GM12878 (cell line): ENCODE data around the gene CIRBP. TPM values are rescaled to one million over a fixed set of nuclear protein-coding genes. Genes with fewer than 3 reads are reported as not detected.

Experiments
- BHLHE40 ChIP-seq, 2 experiments: fragments of 450-650 bp in 1 of 2; IDR thresholded peaks; 2 replicates each; pipeline ENCODE4 v1.6.1; 2011 to 2017; ENCODE audit warnings: low read depth in 2 of 2, borderline replicate concordance in 1 of 2, improper control_type of control experiment in 1 of 2, low read length in 1 of 2, mild to moderate bottlenecking in 1 of 2
- CEBPB ChIP-seq, 2 experiments: fragments of 150-350 bp in 1 of 2; IDR thresholded peaks; 2 replicates each; pipeline ENCODE4 v1.6.1; 2012 to 2014; ENCODE audit warnings: low read depth in 2 of 2, low read length in 2 of 2, borderline replicate concordance in 1 of 2, inconsistent platforms in 1 of 2
- CREM ChIP-seq: IDR thresholded peaks from 2 replicates; pipeline ENCODE4 v1.6.1; 2014; ENCODE audit warnings: antibody characterized with exemption, low read depth
- EP300 ChIP-seq, 2 experiments: fragments of 150-350 bp in 1 of 2; IDR thresholded peaks; 2 replicates each; pipeline ENCODE4 v1.6.1; 2011 to 2012; ENCODE audit warnings: low read depth in 2 of 2, low read length in 2 of 2, borderline replicate concordance in 1 of 2, improper control_type of control experiment in 1 of 2, inconsistent platforms in 1 of 2; ENCODE audit not compliant: control insufficient read depth in 1 of 2
- EZH2 ChIP-seq: IDR thresholded peaks from 2 replicates; pipeline ENCODE4 v1.6.1; 2012; ENCODE audit warnings: low read depth, mild to moderate bottlenecking, control low read depth, inconsistent platforms, low read length, borderline replicate concordance; ENCODE audit not compliant: control insufficient read depth
- HDAC2 ChIP-seq: fragments of 200-600 bp; sonication (generic); IDR thresholded peaks from 2 replicates; pipeline ENCODE4 v1.6.1; 2017
- IKZF1 ChIP-seq: fragments of 450-650 bp; conservative IDR thresholded peaks from 2 replicates; pipeline ENCODE4 v1.6.1; 2017; ENCODE audit warnings: antibody characterized with exemption, mild to moderate bottlenecking
- KDM1A ChIP-seq: fragments of 200-600 bp; sonication (generic); IDR thresholded peaks from 2 replicates; pipeline ENCODE4 v1.6.1; 2016; ENCODE audit warnings: borderline replicate concordance
- MEF2B ChIP-seq: fragments of 450-650 bp; IDR thresholded peaks from 2 replicates; pipeline ENCODE4 v1.6.1; 2018; ENCODE audit warnings: mild to moderate bottlenecking, moderate library complexity; ENCODE audit not compliant: partially characterized antibody, poor library complexity, severe bottlenecking
- MXI1 ChIP-seq: fragments of 150-350 bp; IDR thresholded peaks from 2 replicates; pipeline ENCODE4 v1.6.1; 2011; ENCODE audit warnings: low read depth, mild to moderate bottlenecking, inconsistent platforms, low read length, improper control_type of control experiment
- NBN ChIP-seq: fragments of 450-650 bp; IDR thresholded peaks from 2 replicates; pipeline ENCODE4 v1.6.1; 2016
- NR2C1 ChIP-seq: fragments of 450-650 bp; IDR thresholded peaks from 2 replicates; pipeline ENCODE4 v1.6.1; 2017; ENCODE audit warnings: antibody characterized with exemption, mild to moderate bottlenecking, moderate library complexity
- PAX8 ChIP-seq: fragments of 450-650 bp; IDR thresholded peaks from 2 replicates; pipeline ENCODE4 v1.6.1; 2017; ENCODE audit warnings: mild to moderate bottlenecking, moderate library complexity
- POLR2A ChIP-seq: IDR thresholded peaks from 2 replicates; pipeline ENCODE4 v1.6.1; 2011; ENCODE audit warnings: low read depth, mild to moderate bottlenecking, low read length
- POLR2AphosphoS2 ChIP-seq: IDR thresholded peaks from 2 replicates; pipeline ENCODE4 v1.6.1; 2011; ENCODE audit warnings: low read depth, mild to moderate bottlenecking, low read length, improper control_type of control experiment, moderate library complexity
- RAD51 ChIP-seq: fragments of 450-650 bp; IDR thresholded peaks from 2 replicates; pipeline ENCODE4 v1.6.1; 2016; ENCODE audit warnings: moderate library complexity, mild to moderate bottlenecking, inconsistent platforms
- RB1 ChIP-seq: fragments of 450-650 bp; formaldehyde crosslinking; IDR thresholded peaks from 2 replicates; pipeline ENCODE4 v1.6.1; 2017; ENCODE audit warnings: mild to moderate bottlenecking, borderline replicate concordance
- RUNX3 ChIP-seq: IDR thresholded peaks from 2 replicates; pipeline ENCODE4 v1.6.1; 2012; ENCODE audit warnings: low read length, inconsistent platforms
- SMAD1 ChIP-seq: fragments of 450-650 bp; IDR thresholded peaks from 2 replicates; pipeline ENCODE4 v1.6.1; 2018; ENCODE audit warnings: mild to moderate bottlenecking, low read depth; ENCODE audit not compliant: partially characterized antibody
- SP1 ChIP-seq: IDR thresholded peaks from one replicate; pipeline ENCODE4 v1.6.1; 2011; ENCODE audit warnings: low read depth, low read length
- SRF ChIP-seq, 2 experiments: IDR thresholded peaks; 2 replicates each; pipeline ENCODE4 v1.6.1; 2011; ENCODE audit warnings: low read depth in 2 of 2, low read length in 2 of 2, mild to moderate bottlenecking in 1 of 2, moderate library complexity in 1 of 2
- YY1 ChIP-seq: IDR thresholded peaks from 2 replicates; pipeline ENCODE4 v1.6.1; 2011; ENCODE audit warnings: low read depth, mild to moderate bottlenecking, low read length
- ZNF274 ChIP-seq: IDR thresholded peaks from one replicate; pipeline ENCODE4 v1.8.0; 2011; ENCODE audit not compliant: insufficient read length, insufficient read depth
- polyA plus RNA-seq, 11 experiments: library from polyadenylated mRNA; depleted of rRNA in 4 of 11; unstranded in 6 of 11; stranded (reverse) in 5 of 11; fragments of >200 nt; fragmentation: Nextera tagmentation in 4 of 11; fragmentation: Illumina TruSeq in 1 of 11; extraction: Ambion mirVana in 4 of 11; extraction: Trizol in 1 of 11; gene quantifications; 1 replicate in 1 of 11; 2 replicates in 10 of 11; pipeline versions ENCODE4 v1.2.1 to v1.2.3, GENCODE V29; 2011 to 2016; ENCODE audit warnings: inconsistent platforms in 2 of 11, missing spikeins in 2 of 11, low read depth in 1 of 11
- total RNA-seq, 4 experiments: library from RNA; depleted of rRNA in 3 of 4; stranded (reverse); fragments of >200 nt in 3 of 4; fragmentation: Illumina TruSeq in 1 of 4; extraction: Trizol in 1 of 4; gene quantifications; 2 replicates each; pipeline versions ENCODE4 v1.2.1 to v1.2.3, GENCODE V29; 2013 to 2021
- TF ChIP-seq, protein P1 (sequence below): fragments of 450-650 bp; IDR thresholded peaks from 2 replicates; pipeline ENCODE4 v1.6.1; 2017; ENCODE audit warnings: borderline replicate concordance
- TF ChIP-seq, protein P2 (sequence below): fragments of 450-650 bp; IDR thresholded peaks from 2 replicates; pipeline ENCODE4 v1.6.1; 2014; ENCODE audit warnings: mild to moderate bottlenecking
- TF ChIP-seq, protein P3 (sequence below): IDR thresholded peaks from 2 replicates; pipeline ENCODE4 v1.6.1; 2011; ENCODE audit warnings: borderline replicate concordance, low read depth, mild to moderate bottlenecking, moderate library complexity, mixed read lengths, low read length; ENCODE audit not compliant: insufficient read depth; ENCODE audit errors: extremely low read length
- TF ChIP-seq, protein P4 (sequence below): IDR thresholded peaks from 2 replicates; pipeline ENCODE4 v1.6.1; 2012; ENCODE audit warnings: low read depth, low read length, improper control_type of control experiment

The CIRBP gene
- total and polyA plus RNA-seq, 10 of the 15 experiments (the other 5 are each of a cell fraction or from before 2014, with no cell fraction given) = 27.6 to 335 (median 229) TPM

DNA sequence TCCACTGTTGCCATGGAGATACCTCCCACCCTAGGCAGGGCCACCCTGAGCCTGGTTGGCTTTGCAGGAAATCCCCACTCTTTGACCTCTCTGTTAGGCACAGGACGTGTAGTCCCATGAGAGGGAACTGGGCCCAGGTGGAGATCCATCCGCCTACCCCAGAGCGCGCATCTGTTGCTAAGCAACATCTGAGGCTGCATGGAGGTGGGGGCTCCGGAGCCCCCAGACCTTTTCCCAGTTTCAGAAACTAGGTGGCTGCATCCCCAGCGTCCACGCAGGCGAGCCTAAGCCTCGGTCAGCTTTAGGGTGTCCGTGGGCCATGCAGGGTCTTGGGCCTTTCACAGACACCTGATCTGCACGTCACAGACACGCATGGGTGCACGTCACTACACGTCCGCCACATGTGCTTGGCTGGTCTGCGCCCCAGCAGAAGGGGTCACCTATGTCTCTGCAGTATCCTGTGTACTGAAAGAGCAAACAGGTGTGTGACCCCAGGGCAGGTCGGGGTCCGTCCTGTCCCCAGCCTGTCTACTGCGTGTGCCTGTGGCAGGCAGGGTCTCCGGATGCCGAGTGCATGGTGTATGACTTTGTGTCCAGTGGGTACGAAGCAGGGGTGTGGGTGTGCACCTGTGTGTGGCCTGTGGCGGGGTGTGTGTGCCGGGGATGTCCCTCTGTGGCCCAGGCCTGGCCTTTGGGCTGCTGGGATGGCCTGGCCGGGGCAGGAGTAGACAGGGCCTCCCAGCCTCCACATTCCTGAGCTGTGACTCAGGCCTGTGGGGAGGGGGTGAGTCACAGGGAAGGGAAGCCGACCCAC lies 4.1 kb upstream of the CIRBP start (continued):
- TF ChIP-seq, protein P1, sequence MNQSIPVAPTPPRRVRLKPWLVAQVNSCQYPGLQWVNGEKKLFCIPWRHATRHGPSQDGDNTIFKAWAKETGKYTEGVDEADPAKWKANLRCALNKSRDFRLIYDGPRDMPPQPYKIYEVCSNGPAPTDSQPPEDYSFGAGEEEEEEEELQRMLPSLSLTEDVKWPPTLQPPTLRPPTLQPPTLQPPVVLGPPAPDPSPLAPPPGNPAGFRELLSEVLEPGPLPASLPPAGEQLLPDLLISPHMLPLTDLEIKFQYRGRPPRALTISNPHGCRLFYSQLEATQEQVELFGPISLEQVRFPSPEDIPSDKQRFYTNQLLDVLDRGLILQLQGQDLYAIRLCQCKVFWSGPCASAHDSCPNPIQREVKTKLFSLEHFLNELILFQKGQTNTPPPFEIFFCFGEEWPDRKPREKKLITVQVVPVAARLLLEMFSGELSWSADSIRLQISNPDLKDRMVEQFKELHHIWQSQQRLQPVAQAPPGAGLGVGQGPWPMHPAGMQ = no peak
- no peak for TF ChIP-seq EZH2
- TF ChIP-seq PAX8 = no peak
- TF ChIP-seq IKZF1 = 0 out of 2 replicates have a peak, but pooled peaks have one; percentile 38
- TF ChIP-seq YY1 = peak; percentile 13; the same call in 1 of the 2 replicates
- no peak for TF ChIP-seq SRF (IDR thresholded peaks at IDR 0.05; ENCODE audit: low read depth in 2 of 2, low read length in 2 of 2)
- 0 out of 2 replicates have a peak, but pooled peaks have one; percentile 14 for TF ChIP-seq POLR2A
- TF ChIP-seq CREM = peak; percentile 91
- TF ChIP-seq NBN = peak; percentile 48; the same call in 1 of the 2 replicates
- TF ChIP-seq KDM1A = no peak
- no peak for TF ChIP-seq RUNX3
- no peak for TF ChIP-seq SMAD1
- TF ChIP-seq EP300 (IDR thresholded peaks at IDR 0.05; ENCODE audit: borderline replicate concordance in 1 of 2, control insufficient read depth in 1 of 2, low read depth in 2 of 2, low read length in 2 of 2) = peak in 1 of 2 experiments; percentile 49; a peak in 1 of 4 replicates
- TF ChIP-seq RB1 = no peak; the same call in 1 of the 2 replicates
- TF ChIP-seq HDAC2 = 0 out of 2 replicates have a peak, but pooled peaks have one; percentile 48
- peak; percentile 53 to 79; a peak in 3 of 4 replicates for TF ChIP-seq BHLHE40 (IDR thresholded peaks at IDR 0.05; ENCODE audit: borderline replicate concordance in 1 of 2, low read depth in 2 of 2, low read length in 1 of 2)
- no peak for TF ChIP-seq POLR2AphosphoS2
- peak; percentile 85 for TF ChIP-seq MEF2B
- TF ChIP-seq, protein P2, sequence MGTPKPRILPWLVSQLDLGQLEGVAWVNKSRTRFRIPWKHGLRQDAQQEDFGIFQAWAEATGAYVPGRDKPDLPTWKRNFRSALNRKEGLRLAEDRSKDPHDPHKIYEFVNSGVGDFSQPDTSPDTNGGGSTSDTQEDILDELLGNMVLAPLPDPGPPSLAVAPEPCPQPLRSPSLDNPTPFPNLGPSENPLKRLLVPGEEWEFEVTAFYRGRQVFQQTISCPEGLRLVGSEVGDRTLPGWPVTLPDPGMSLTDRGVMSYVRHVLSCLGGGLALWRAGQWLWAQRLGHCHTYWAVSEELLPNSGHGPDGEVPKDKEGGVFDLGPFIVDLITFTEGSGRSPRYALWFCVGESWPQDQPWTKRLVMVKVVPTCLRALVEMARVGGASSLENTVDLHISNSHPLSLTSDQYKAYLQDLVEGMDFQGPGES = 0 out of 2 replicates have a peak, but pooled peaks have one; percentile 21
- TF ChIP-seq CEBPB (IDR thresholded peaks at IDR 0.05; ENCODE audit: borderline replicate concordance in 1 of 2, low read depth in 2 of 2, low read length in 2 of 2) = no peak
- no peak for TF ChIP-seq SP1
- TF ChIP-seq, protein P3, sequence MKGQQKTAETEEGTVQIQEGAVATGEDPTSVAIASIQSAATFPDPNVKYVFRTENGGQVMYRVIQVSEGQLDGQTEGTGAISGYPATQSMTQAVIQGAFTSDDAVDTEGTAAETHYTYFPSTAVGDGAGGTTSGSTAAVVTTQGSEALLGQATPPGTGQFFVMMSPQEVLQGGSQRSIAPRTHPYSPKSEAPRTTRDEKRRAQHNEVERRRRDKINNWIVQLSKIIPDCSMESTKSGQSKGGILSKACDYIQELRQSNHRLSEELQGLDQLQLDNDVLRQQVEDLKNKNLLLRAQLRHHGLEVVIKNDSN = no peak
- TF ChIP-seq, protein P4, sequence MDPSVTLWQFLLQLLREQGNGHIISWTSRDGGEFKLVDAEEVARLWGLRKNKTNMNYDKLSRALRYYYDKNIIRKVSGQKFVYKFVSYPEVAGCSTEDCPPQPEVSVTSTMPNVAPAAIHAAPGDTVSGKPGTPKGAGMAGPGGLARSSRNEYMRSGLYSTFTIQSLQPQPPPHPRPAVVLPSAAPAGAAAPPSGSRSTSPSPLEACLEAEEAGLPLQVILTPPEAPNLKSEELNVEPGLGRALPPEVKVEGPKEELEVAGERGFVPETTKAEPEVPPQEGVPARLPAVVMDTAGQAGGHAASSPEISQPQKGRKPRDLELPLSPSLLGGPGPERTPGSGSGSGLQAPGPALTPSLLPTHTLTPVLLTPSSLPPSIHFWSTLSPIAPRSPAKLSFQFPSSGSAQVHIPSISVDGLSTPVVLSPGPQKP = no peak
- no peak for TF ChIP-seq ZNF274
- peak; percentile 65 for TF ChIP-seq NR2C1
- TF ChIP-seq RAD51 = no peak
- peak; percentile 83 for TF ChIP-seq MXI1
